Heart right ventricle (tissue), 16 donors: ENCODE measurements around the gene TMEM225B. TPM values are rescaled to one million over a fixed set of nuclear protein-coding genes. Genes with fewer than 3 reads are reported as not detected.
A peak's percentile ranks its signal among the peaks of the same experiment; 100 is the strongest.

Source experiments
- ATAC-seq, 8 donors: fragments of 200-7000 bp; cut with Tn5 transposase; one replicate each; pipeline ENCODE4 v1.9.1; 2020; ENCODE audit warnings: mild to moderate bottlenecking in 8 of 8, moderate library complexity in 8 of 8, moderate number of reproducible peaks in 1 of 8
- DNase-seq, 2 donors: peaks; one replicate each; pipeline ENCODE4 v3.0.0-alpha.2; 2020
- H3K27ac ChIP-seq, 10 donors: fragments of 200-600 bp; sonication (generic) in 2 of 10; one replicate each; pipeline versions ENCODE4 v1.5.0 to v1.8.0; 2020 to 2022; ENCODE audit warnings: mild to moderate bottlenecking in 3 of 10
- H3K27me3 ChIP-seq, 7 donors: fragments of 200-600 bp; one replicate each; pipeline ENCODE4 v1.8.0; 2021 to 2022; ENCODE audit warnings: mild to moderate bottlenecking in 2 of 7
- H3K36me3 ChIP-seq, 9 donors: fragments of 200-600 bp; sonication (generic) in 1 of 9; one replicate each; pipeline versions ENCODE4 v1.5.0 to v1.8.0; 2020 to 2022; ENCODE audit warnings: mild to moderate bottlenecking in 2 of 9
- H3K4me1 ChIP-seq, 9 donors: fragments of 200-600 bp; sonication (generic) in 1 of 9; one replicate each; pipeline versions ENCODE4 v1.5.0 to v1.8.0; 2020 to 2022; ENCODE audit warnings: mild to moderate bottlenecking in 4 of 9
- H3K4me3 ChIP-seq, 10 donors: fragments of 200-600 bp; sonication (generic) in 2 of 10; one replicate each; pipeline versions ENCODE4 v1.5.0 to v1.8.0; 2020 to 2022; ENCODE audit warnings: mild to moderate bottlenecking in 7 of 10, moderate library complexity in 2 of 10
- H3K9me3 ChIP-seq, 11 donors: fragments of 200-600 bp in 10 of 11; sonication (generic) in 2 of 11; one replicate each; pipeline versions ENCODE4 v1.5.0 to v1.8.0; 2013 to 2022; ENCODE audit warnings: mild to moderate bottlenecking in 2 of 11, control low read depth in 1 of 11, moderate library complexity in 1 of 11
- CTCF ChIP-seq, 9 donors: fragments of 200-600 bp; sonication (generic) in 2 of 9; IDR thresholded peaks; one replicate each; pipeline versions ENCODE4 v1.5.0 to v1.8.0; 2021 to 2022; ENCODE audit warnings: antibody characterized with exemption in 9 of 9, mild to moderate bottlenecking in 5 of 9, moderate library complexity in 1 of 9
- WGBS, 2 donors: extraction: QIAGEN DNeasy Blood & Tissue Kit; methylation state at CpG; one replicate each; pipeline ENCODE4 v1.1.7; 2013; ENCODE audit warnings: inconsistent platforms in 1 of 2; 5-methylcytosine and 5-hydroxymethylcytosine counted together
- intact Hi-C, 10 donors: fragments of 100-400 bp; cut with DNase I; formaldehyde crosslinking; loops; one replicate each; pipeline versions ENCODE4 v1.11.1 to v1.14.2; 2022
- polyA plus RNA-seq, 2 donors: library from polyadenylated mRNA; stranded (reverse); fragments of 200-250 nt; gene quantifications; one replicate each; pipeline ENCODE4 v1.2.3, GENCODE V29; 2013
- total RNA-seq, 10 donors: library from RNA; stranded (reverse); fragmentation: NEBNext Ultra II Directional in 3 of 10; extraction: Animal tissue kit (Norgen Biotek cat#: 25700) in 3 of 10; gene quantifications; one replicate each; pipeline versions ENCODE4 v1.2.1 to v1.2.4, GENCODE V29; 2021 to 2023
- donor health status: Arrhythmogenic right ventricular cardiomyopathy.
- donor health status: ischemic (EF 13 %, LVEDD 7.1; RV severe dilation, severe dysfunction).
- donor health status: healthy with polysubstance abuse.
- donor health status: DM: no; HTN: yes; CAD: no.
- donor health status: DM: no; HTN: no; CAD: no.
- donor health status: ischemic (EF 25% LVEDD 6.9; RV normal size, moderate dysfunction).
- donor health status: ischemic (EF 25% LVEDD 5.7; RV mildly dilated, moderate dysfunction).
- donor health status: healthy.
- donor health status: DM: yes; HTN: yes; CAD: no.
- donor health status: Ischemic cardiomyopathy.
- donor health status: ischemic (EF 35%, LVEDD 5.7; RV mildly dilated, moderate dysfunction).
- donor health status: nonischemic (EF 11% LVEDD 7.7; RV severe dilation, severe dysfunction).
- donor health status: DM: yes; HTN: yes; CAD: no.
- donor health status: PGD.
- donor health status: ischemic (EF 29% LVEDD 5.4; RV normal size, mild dysfunction).
- donor health status: nonischemic (EF 23%, LVEDD 6.1; RV moderate dilation, normal function).

The TMEM225B gene
- total and polyA plus RNA-seq, 12 donors, result 0.10 to 0.37 (median 0.23) TPM; not detected in 7

GRCh38 chr7:99623091-99623693, 25.1 kb downstream of the TMEM225B start:
- Histone ChIP-seq H3K9me3 (no peaks in the 10 kb centered on the region), H3K27ac (peak overlapping the region in 1 of 10 donors; percentile 78), H3K4me1 (peaks cover 0 to 9% (median 1%) of the 10 kb centered on the region in 9 donors), H3K36me3 (peaks cover 0 to 100% (median 88%) of the 10 kb centered on the region in 9 donors), H3K27me3 (no peaks in the 10 kb centered on the region), H3K4me3 (no peak overlapping the region)
- DNase-seq (no peak), ATAC-seq (no peak)
- WGBS, 2 donors, result 81 to 84% methylated on average over 7 of the region's 7 CpGs
- TF ChIP-seq CTCF (IDR thresholded peaks at IDR 0.05), result no peak
- intact Hi-C loops, result loop anchor here in 2 of 10 donors (10.0 kb wide), 1 partner anchor 292 kb away; the partner anchor contains the start of gene TRIM4 (in 2 of the 2)

GRCh38 chr7:99623702-99624447, 25.8 kb downstream of the TMEM225B start:
- Histone ChIP-seq H3K4me3 (no peak overlapping the region), H3K9me3 (no peaks in the 10 kb centered on the region), H3K4me1 (peaks cover 0 to 3% (median 0%) of the 10 kb centered on the region in 9 donors), H3K27ac (peak overlapping the region in 1 of 10 donors; percentile 78), H3K27me3 (no peaks in the 10 kb centered on the region), H3K36me3 (peaks cover 0 to 100% (median 90%) of the 10 kb centered on the region in 9 donors)
- TF ChIP-seq CTCF (IDR thresholded peaks at IDR 0.05), result no peak
- ATAC-seq (no peak), DNase-seq (no peak)
- intact Hi-C loops, result loop anchor here in 2 of 10 donors (10.0 kb wide), 1 partner anchor 291 kb away; the partner anchor contains the start of gene TRIM4 (in 2 of the 2)
- WGBS, 2 donors, result 92% methylated on average over 9 of the region's 9 CpGs

- WGBS, 2 donors, result 89 to 92% methylated on average over 16 of the region's 16 CpGs
- H3K4me1 ChIP-seq, result peaks cover 0 to 3% (median 0%) of the 10 kb centered on the region in 9 donors
- peaks cover 0 to 100% (median 87%) of the 10 kb centered on the region in 9 donors for H3K36me3 ChIP-seq
- no peak overlapping the region for H3K4me3 ChIP-seq
- intact Hi-C loops, result loop anchor here in 2 of 10 donors (10.0 kb wide), 1 partner anchor 290 kb away; the partner anchor contains the start of gene TRIM4 (in 2 of the 2)
- peak overlapping the region in 1 of 10 donors; percentile 78 for H3K27ac ChIP-seq
- TF ChIP-seq CTCF (IDR thresholded peaks at IDR 0.05), result no peak
- no peaks in the 10 kb centered on the region for H3K27me3 ChIP-seq
- no peaks in the 10 kb centered on the region for H3K9me3 ChIP-seq
- ATAC-seq (no peak), DNase-seq (no peak)
Observed at GRCh38 chr7:99624484-99624883, 26.4 kb downstream of the TMEM225B start.

GRCh38 chr7:99625321-99625720, 27.3 kb downstream of the TMEM225B start:
- intact Hi-C loops, result loop anchor here in 2 of 10 donors (10.0 kb wide), 1 partner anchor 289 kb away; the partner anchor contains the start of gene TRIM4 (in 2 of the 2)
- TF ChIP-seq CTCF (IDR thresholded peaks at IDR 0.05), result no peak
- DNase-seq, result no peak
- peaks cover 0 to 100% (median 85%) of the 10 kb centered on the region in 9 donors for H3K36me3 ChIP-seq
- no peak for ATAC-seq
- H3K27me3 ChIP-seq, result no peaks in the 10 kb centered on the region
- WGBS, 2 donors, result 84 to 86% methylated on average over 5 of the region's 5 CpGs
- H3K4me3 ChIP-seq, result no peak overlapping the region
- H3K4me1 ChIP-seq, result peaks cover 0 to 3% (median 0%) of the 10 kb centered on the region in 9 donors
- H3K27ac ChIP-seq, result peak overlapping the region in 1 of 10 donors; percentile 78
- H3K9me3 ChIP-seq, result no peaks in the 10 kb centered on the region
